ENCODE results near the gene CHAF1B.
A peak's percentile ranks its signal among the peaks of the same experiment; 100 is the strongest.

CHAF1B gene

DNA sequence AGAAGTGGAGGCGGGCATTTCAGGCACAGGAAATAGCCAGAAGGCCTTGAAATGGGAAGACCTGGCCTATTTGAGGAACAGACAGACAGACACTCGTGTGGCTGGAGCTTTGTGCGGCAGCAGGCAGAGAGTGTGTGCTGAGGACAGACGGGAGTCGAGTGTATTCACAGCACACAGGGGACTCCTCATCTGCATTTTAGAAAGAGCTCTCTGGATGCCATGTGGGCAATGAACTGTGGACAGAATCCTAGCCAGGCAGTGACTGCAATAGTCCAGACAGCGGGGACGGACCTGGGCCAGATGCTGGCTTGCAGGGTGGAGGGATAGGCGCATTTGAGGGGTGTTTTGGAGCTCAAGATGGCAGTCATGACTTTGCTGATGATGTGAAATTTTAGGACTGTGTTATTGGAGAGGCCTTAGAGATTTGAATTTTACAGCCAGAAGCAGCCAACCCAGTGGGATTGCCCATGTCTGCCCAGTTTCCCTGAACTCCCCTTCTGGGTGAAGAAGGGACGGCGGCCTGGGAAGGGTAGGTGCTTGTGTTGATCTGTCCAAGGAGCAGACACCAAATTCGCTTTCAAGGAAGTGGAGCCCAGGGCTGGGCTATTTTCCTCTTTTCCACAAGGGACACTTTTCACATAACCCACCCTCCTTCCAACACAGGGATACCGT is 43.7 kb downstream of the CHAF1B start:
- no peak for DNase-seq (ENCODE audit: low read depth in 3 of 3)

DNA sequence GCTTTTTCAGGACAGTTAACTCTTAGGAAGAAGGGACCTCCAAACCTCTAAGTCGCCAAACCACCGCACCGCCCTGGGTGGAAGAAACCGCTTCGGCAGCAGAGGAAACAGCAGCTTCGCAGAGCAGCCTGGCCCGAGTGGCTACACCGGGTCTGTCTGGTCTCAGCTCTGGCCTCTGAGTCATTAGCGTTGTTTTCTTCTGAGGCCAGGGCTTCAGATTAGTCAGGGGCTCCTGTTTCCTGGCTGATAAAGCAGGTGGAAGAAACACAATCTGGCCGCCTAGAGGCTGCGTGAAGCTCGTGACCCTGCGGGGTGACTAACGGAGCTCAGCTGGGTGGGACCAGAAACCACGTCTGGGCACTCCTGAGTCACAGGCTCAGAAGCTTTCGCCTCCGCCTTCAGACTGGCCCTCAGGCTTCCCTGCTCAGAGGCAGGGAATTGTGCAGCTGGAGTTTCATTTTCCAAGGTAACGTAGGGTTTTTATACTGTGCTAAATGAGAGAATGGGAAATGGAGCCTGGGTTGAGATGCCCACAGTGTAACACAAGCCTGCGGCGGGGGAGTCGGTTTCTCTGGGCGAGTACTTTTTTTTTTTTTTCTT is 44.9 kb downstream of the CHAF1B start:
- DNase-seq (ENCODE audit: low read depth in 3 of 3), result peak; percentile 56 to 77 (median 66)

GRCh38 chr21:36430841-36431240 is 45.6 kb downstream of the CHAF1B start:
- no peak for DNase-seq (ENCODE audit: low read depth in 3 of 3)

GRCh38 chr21:36431252-36431651 is 46.1 kb downstream of the CHAF1B start:
- DNase-seq (ENCODE audit: low read depth in 3 of 3), result no peak

DNA sequence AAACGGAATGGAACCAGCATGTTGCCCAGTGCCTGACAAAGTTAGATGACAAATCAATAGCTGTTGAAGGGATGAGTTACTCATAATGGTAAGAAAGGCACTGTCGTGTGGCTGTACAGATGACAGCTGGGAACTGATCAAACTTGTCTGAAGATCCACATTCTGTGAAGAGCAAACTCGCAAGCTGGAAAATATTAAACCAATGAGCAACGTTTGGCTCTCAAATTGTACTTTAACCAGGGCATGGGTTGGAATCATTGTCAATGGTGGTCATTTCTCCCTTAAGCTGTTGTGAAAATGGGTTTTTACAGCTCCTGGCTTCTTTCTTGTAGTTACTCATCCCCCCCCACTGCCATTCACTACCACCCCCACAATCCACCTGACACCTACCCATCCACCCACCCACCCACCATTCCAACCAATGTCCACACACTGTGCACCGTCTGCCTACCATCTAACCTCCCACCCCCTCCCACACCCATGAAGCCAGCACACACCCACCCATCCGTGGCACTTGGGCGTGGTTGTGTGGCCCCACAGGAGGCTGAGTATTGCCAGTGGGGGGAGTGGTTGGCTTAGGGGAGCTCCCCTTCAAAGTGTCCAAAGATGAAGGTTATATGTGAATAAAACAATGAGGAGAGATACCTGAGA is 48.0 kb downstream of the CHAF1B start:
- DNase-seq (ENCODE audit: low read depth in 3 of 3), result no peak

DNA sequence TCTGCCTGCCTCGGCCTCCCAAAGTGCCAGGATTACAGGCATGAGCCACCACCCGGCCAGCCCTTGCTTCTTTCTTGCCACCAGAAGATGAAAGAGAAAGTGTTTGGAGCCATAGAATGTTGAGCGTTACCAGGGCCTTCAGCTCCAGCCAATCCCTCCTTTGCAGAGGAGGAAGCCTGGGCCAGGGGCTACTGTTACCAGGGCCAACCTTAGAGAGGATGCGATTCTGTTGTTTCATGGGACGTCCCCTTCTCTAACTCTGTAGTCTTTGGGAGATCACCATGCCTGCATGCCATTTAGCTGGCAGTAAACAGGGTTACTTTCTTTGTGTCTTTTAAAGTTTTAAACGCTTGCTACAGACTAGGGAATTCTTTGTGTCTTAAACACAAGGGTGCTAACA is 49.0 kb downstream of the CHAF1B start:
- DNase-seq (ENCODE audit: low read depth in 3 of 3), result no peak

DNA sequence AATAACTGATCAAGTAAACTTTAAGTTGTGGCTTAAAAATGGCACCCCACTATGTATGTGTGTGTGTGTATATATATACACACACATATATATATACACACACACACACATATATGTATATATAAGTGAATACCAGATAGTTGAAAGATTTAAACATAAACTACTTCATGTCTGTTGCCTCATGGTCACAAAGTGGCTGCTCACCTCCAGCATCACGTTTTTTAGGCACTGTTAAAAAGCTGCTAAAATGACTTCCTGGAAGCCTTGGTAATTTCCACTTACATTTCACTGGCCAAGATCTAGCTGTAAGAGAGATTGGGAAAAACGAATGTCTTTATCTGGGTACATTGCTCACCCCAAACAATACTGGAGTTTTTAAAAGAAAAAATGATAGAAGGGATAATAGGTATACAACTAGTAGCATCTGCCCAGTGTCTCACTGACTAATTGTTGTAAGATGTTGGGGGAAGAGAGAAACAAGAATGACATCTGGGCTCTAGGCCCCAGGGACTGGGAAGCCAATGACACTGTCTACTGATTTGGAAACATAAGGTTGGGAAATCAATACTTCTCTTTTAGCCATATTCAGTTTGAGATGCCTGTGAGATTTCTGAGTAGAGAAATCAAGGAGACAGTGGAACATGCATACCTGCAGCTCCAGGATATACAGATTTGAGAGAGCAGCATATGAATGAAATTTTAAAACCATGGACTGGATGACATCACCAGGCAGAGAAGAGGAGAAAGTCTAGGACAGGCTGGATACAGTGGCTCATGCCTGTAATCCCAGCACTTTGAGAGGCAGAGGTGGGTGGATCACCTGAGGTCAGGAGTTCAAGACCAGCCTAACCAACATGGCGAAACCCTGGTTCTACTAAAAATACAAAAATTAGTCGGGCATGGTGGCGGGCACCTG is 51.9 kb downstream of the CHAF1B start:
- no peak for DNase-seq (ENCODE audit: low read depth in 3 of 3)

DNA sequence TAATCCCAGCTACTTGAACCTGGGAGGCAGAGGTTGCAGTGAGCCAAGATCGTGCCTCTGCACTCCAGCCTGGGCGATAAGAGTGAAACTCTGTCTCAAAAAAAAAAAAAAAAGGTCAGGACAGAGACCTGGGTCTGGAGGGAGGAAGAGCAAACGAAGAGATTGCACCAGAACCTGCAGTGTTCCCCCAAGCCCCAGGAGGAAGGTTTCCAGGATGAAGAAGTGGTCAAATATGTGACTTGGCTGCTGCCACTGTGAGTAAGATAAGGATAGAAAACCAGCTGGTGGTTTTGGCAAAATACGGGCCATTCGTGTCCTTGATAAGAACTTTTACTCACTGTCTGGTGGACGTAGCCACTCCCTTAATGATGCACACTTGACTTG is 52.5 kb downstream of the CHAF1B start:
- DNase-seq (ENCODE audit: low read depth in 3 of 3), result no peak

DNA sequence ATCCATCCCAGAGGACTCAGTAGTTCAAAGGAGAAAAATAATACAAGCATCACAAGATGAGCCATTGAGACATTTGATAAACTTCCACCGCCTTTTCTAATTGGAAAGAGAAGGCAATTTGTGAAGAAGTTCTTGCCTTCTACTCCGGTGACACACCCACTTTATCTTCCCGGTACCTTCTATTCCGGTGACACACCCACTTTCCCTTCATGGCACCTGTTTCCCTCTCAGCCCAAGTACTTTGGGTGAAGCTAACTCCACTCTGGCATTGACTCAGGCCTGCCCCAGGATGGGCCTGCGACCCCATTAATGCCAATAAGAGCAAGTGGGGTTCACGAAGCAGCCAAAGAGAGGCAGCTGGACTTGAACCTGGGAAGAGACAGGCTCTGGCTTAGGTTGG is 56.5 kb downstream of the CHAF1B start:
- DNase-seq (ENCODE audit: low read depth in 3 of 3), result no peak

GRCh38 chr21:36446301-36446700 is 61.1 kb downstream of the CHAF1B start:
- DNase-seq (ENCODE audit: low read depth in 3 of 3), result no peak

GRCh38 chr21:36450511-36450910 is 65.3 kb downstream of the CHAF1B start:
- DNase-seq (ENCODE audit: low read depth in 3 of 3), result no peak

GRCh38 chr21:36451506-36451905 is 66.3 kb downstream of the CHAF1B start:
- no peak for DNase-seq (ENCODE audit: low read depth in 3 of 3)

DNA sequence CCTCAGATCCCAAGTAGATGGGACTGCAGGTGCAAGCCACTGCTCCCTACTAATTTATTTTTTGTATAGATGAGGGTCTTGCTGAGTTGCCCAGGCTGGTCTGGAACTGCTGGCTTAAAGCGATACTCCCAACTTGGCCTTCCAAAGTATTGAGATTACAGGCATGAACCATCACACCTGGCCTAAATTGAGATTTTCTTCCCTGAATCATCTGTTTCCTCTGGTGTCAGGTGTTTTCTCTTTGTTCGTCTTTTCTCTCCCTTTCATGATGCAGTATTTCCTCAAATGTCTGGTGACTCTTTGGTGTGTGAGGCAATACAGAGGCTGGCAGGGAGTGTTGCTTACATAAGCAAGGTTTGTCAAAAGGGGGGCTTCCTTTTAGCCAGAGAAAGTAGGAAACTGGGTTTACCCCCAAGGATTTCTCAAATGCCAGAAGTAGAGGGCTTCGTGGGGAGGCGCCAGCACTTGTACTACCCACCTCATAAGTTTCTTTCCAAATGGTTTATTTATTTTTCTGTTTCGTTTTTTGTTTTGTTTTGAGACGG is 67.2 kb downstream of the CHAF1B start:
- DNase-seq (ENCODE audit: low read depth in 3 of 3), result no peak

- no peak for DNase-seq (ENCODE audit: low read depth in 3 of 3)
Measured at GRCh38 chr21:36454093-36454531, 68.9 kb downstream of the CHAF1B start.

DNA sequence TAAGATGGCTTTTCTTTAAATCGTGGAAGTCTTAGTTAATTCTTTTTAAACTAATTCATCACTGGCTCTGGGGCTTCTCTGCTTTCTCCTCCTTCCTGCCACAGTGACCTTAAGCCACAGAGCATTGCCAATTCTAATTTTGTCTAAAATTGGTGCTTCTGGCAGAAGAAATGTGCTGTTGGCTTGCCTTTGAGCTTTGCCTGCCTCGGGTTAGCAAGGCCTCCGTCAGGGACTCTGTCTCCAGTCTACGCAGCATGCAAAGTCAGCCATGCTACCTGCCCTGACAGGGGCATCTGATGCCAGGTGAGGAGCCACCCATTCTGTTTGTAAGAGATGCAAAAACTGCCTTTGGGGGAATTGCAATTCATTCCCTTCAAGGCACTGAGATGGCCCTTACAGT is 69.5 kb downstream of the CHAF1B start:
- DNase-seq (ENCODE audit: low read depth in 3 of 3), result no peak

GRCh38 chr21:36456729-36457414 is 71.7 kb downstream of the CHAF1B start:
- no peak for DNase-seq (ENCODE audit: low read depth in 3 of 3)

DNA sequence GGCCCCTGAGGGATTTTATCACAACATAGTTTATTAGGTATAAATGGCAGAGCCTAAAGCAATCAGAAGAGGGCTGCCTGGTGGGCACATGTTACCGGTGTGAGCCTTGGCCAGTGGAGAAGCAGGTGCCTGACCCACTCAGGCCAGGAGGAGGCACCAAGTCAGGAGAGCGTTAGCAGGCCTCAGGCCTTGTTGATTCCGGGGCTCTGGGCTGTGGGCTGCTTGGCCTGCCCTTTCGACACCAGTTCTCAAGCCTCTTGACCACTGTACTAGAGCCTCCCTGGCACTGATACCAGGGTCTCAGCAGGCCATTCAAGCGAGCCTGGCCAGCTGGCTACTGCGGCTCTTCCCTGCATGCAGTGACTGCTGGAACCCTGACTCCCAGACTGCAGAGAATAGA is 73.9 kb downstream of the CHAF1B start:
- no peak for DNase-seq (ENCODE audit: low read depth in 3 of 3)

GRCh38 chr21:36460866-36461265 is 75.7 kb downstream of the CHAF1B start:
- DNase-seq (ENCODE audit: low read depth in 3 of 3), result no peak

DNA sequence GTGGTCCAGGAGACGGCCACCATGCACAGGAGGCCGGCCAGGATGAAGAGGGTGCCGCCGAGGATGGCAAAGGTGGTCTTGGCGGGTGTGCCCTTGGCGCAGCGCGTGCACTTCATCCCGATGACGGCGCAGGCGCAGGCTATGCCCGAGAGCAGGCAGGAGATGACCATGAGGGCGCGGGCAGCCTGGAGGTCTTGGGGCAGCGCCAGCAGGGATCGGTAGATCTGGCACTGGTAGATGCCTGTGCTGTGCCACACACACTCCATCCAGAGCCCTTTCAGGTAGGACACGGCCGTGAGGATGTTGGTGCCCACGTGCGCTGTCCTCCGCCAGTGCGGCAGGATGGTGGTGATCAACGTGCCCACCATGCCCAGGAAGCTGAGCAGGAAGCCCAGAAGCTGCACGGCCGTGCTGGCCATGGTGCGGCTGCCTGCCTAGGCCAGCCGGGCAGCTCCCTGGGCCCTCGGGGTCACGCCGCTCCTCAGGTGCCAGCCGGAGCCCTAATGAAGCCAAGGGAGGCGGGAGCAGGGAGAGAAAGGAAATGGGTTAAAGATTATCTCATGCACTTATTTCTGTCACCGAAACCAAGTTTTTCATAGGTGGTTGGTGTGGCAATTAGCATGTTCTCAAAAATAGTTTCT is 76.2 kb downstream of the CHAF1B start:
- no peak for DNase-seq (ENCODE audit: low read depth in 3 of 3)

DNA sequence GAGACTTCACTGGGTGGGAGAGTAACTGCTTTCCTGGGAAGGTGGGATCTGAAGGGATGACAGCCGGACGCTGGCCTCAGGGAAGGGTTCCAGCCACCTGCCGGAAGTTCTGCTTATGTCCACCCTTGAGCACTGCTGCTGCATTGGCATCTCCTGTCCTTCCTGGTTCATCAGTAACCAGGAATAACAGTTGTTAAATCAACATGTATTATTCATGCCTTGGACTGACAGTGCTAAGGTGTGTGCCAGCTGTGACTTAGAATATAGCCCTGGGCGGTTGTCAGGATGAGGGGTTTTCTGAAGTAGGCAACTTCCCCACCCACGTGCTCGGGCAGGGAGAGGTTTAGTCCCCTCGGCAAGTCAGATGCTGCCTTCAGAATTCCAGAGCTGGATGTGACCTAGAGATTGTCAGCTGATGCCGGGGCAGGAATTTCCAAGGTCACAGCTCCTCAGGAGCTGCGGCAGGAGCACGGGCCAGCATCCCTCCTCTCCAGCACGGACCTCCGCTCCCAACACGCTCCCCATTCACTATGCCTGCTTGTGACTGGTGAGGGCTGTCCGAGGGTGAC is 76.8 kb downstream of the CHAF1B start:
- no peak for DNase-seq (ENCODE audit: low read depth in 3 of 3)

DNA sequence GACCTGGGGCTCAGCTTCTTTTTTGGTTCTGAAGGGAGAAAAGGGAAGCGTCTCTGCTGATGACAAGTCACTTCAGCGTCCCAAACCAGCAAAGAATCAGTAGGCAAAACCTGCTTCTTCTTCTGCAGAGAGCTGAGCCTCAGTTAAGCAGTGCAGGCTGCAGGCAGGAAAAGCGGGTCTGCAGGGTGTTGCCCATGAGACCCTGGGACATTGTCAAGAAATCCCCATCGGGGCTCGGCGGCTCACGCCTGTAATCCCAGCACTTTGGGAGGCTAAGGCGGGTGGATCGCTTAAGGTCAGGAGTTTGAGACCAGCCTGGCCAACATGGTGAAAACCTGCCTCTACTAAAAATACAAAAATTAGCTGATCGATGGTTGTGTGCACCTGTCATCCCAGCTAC is 78.0 kb downstream of the CHAF1B start:
- no peak for DNase-seq (ENCODE audit: low read depth in 3 of 3)

Data from stimulated activated CD4-positive, alpha-beta T cell treated with anti-CD3 and anti-CD28 coated beads, TNF-alpha, amount 100 ng/mL, for 48 hours (primary cell).